HCT116 (cell line): Measurements from ENCODE around the gene EIF2S3B. TPM values are rescaled to one million over a fixed set of nuclear protein-coding genes. Genes with fewer than 3 reads are reported as not detected.

Experiments used
- ATAC-seq: fragments of 200-7000 bp; cut with Tn5 transposase; 2 replicates; pipeline ENCODE4 v1.9.1; 2020; ENCODE audit warnings: mild to moderate bottlenecking, moderate library complexity
- BruUV-seq: library from RNA; stranded (reverse); fragments of 400-500 nt; replicated peaks from 2 replicates; lab custom pipeline; 2021; lab: Mats Ljungman, UMichigan
- CTCF ChIA-PET: fragments of 300-600 bp; sonication (Branson Sonifier 250); formaldehyde crosslinking; loops from one replicate; lab custom pipeline; 2021; ENCODE audit warnings: antibody characterized with exemption; lab: Charles Lee
- POLR2A ChIA-PET: fragments of 300-600, 350-600 bp; sonication (Branson Sonifier 250); formaldehyde crosslinking; loops from one replicate; lab custom pipeline; 2021; ENCODE audit warnings: antibody characterized with exemption; lab: Charles Lee
- RAD21 ChIA-PET, 2 experiments: fragments of 300-600 bp; sonication (Branson Sonifier 250); formaldehyde crosslinking; loops; one replicate each; lab custom pipeline; 2023; ENCODE audit warnings: low total read pairs in 2 of 2; ENCODE audit not compliant: uncharacterized antibody in 2 of 2, unreplicated experiment in 2 of 2, low non-redundant PET in 1 of 2; lab: Charles Lee
- DNase-seq: peaks from one replicate; pipeline ENCODE4 v3.0.0-alpha.2; 2010; ENCODE audit warnings: low read depth, low spot score
- H2AFZ ChIP-seq: fragments of 200-600 bp; shearing (Covaris generic), sonication (generic); 2 replicates; pipeline ENCODE4 v1.6.1; 2017; ENCODE audit warnings: low read depth, mixed run types, mixed read lengths, antibody characterized with exemption, low read length; ENCODE audit not compliant: poor library complexity, severe bottlenecking
- H3K27ac ChIP-seq: 2 replicates; pipeline ENCODE4 v1.5.1; 2012; ENCODE audit warnings: low read depth, low read length
- H3K27me3 ChIP-seq: fragments of 200-600 bp; sonication (generic); 2 replicates; pipeline ENCODE4 v1.6.1; 2016; ENCODE audit warnings: mixed run types, low read length, mixed read lengths; ENCODE audit not compliant: insufficient read depth
- H3K36me3 ChIP-seq, 2 experiments: fragments of 200-500 bp in 1 of 2; fragments of 200-600 bp in 1 of 2; sonication (Bioruptor generic) in 1 of 2; sonication (generic) in 1 of 2; 2 replicates each; pipeline versions ENCODE4 v1.5.1 to v1.6.1; 2014 to 2016; ENCODE audit warnings: low read length in 2 of 2, inconsistent platforms in 1 of 2, mixed read lengths in 1 of 2, mixed run types in 1 of 2; ENCODE audit not compliant: insufficient read depth in 2 of 2, control insufficient read depth in 1 of 2
- H3K4me1 ChIP-seq, 2 experiments: fragments of 200-600 bp in 1 of 2; sonication (generic) in 1 of 2; 2 replicates each; pipeline versions ENCODE4 v1.5.1 to v1.6.1; 2012 to 2017; ENCODE audit warnings: low read length in 2 of 2, inconsistent platforms in 1 of 2, mild to moderate bottlenecking in 1 of 2, mixed read lengths in 1 of 2, mixed run types in 1 of 2, moderate library complexity in 1 of 2; ENCODE audit not compliant: insufficient read depth in 2 of 2, control insufficient read depth in 1 of 2
- H3K4me2 ChIP-seq: fragments of 200-600 bp; sonication (generic); 2 replicates; pipeline ENCODE4 v1.6.1; 2017; ENCODE audit warnings: mixed run types, low read length, mixed read lengths
- H3K4me3 ChIP-seq, 2 experiments: fragments of 200-600 bp in 1 of 2; sonication (generic) in 1 of 2; replicated peaks in 1 of 2; 2 replicates each; pipeline ENCODE4 v1.5.1; 2011 to 2016; ENCODE audit warnings: low read length in 2 of 2, control low read depth in 1 of 2, low read depth in 1 of 2, mild to moderate bottlenecking in 1 of 2, mixed read lengths in 1 of 2, mixed run types in 1 of 2
- H3K79me2 ChIP-seq: fragments of 200-600 bp; sonication (generic); 2 replicates; pipeline ENCODE4 v1.6.1; 2017; ENCODE audit warnings: mild to moderate bottlenecking, mixed run types, low read length, moderate library complexity, mixed read lengths; ENCODE audit not compliant: insufficient read depth
- H3K9ac ChIP-seq: fragments of 200-600 bp; sonication (generic); 2 replicates; pipeline ENCODE4 v1.6.1; 2016; ENCODE audit warnings: low read length, mixed read lengths
- H3K9me2 ChIP-seq: fragments of 200-600 bp; sonication (generic), shearing (Covaris generic); 2 replicates; pipeline ENCODE4 v1.6.1; 2017; ENCODE audit warnings: mixed run types, mild to moderate bottlenecking, moderate library complexity; ENCODE audit not compliant: insufficient read depth
- H3K9me3 ChIP-seq, 2 experiments: fragments of 200-500 bp in 1 of 2; fragments of 200-600 bp in 1 of 2; sonication (Bioruptor generic) in 1 of 2; sonication (generic) in 1 of 2; 2 replicates each; pipeline ENCODE4 v1.6.1; 2014 to 2017; ENCODE audit warnings: low read length in 2 of 2, mixed read lengths in 2 of 2, inconsistent platforms in 1 of 2, low read depth in 1 of 2, mild to moderate bottlenecking in 1 of 2, mixed run types in 1 of 2, moderate library complexity in 1 of 2; ENCODE audit not compliant: control insufficient read depth in 1 of 2, insufficient read depth in 1 of 2
- H4K20me1 ChIP-seq: fragments of 200-600 bp; sonication (generic), shearing (Covaris generic); 2 replicates; pipeline ENCODE4 v1.6.1; 2017; ENCODE audit warnings: mixed run types, mild to moderate bottlenecking, moderate library complexity; ENCODE audit not compliant: insufficient read depth
- CBX3 ChIP-seq: IDR thresholded peaks from 2 replicates; pipeline ENCODE4 v1.6.1; 2012; ENCODE audit warnings: low read depth
- ELF1 ChIP-seq: IDR thresholded peaks from 2 replicates; pipeline ENCODE4 v1.6.1; 2012; ENCODE audit warnings: low read depth, borderline replicate concordance
- EZH2 ChIP-seq: fragments of 200-600 bp; sonication (generic); IDR thresholded peaks from 2 replicates; pipeline ENCODE4 v1.6.1; 2017; ENCODE audit warnings: antibody characterized with exemption, mixed run types
- EZH2phosphoT487 ChIP-seq: fragments of 200-600 bp; IDR thresholded peaks from 2 replicates; pipeline ENCODE4 v1.6.1; 2018; ENCODE audit warnings: antibody characterized with exemption, borderline replicate concordance
- JUND ChIP-seq: IDR thresholded peaks from 2 replicates; pipeline ENCODE4 v1.6.1; 2012
- POLR2A ChIP-seq: IDR thresholded peaks from 2 replicates; pipeline ENCODE4 v1.7.0; 2011; ENCODE audit warnings: borderline replicate concordance; ENCODE audit not compliant: insufficient read depth, insufficient read length; ENCODE audit errors: extremely low read depth
- RAD21 ChIP-seq: IDR thresholded peaks from 2 replicates; pipeline ENCODE4 v1.6.1; 2012; ENCODE audit warnings: low read depth, mild to moderate bottlenecking
- SP1 ChIP-seq: IDR thresholded peaks from 2 replicates; pipeline ENCODE4 v1.6.1; 2012; ENCODE audit warnings: low read depth
- SRF ChIP-seq: IDR thresholded peaks from 2 replicates; pipeline ENCODE4 v1.6.1; 2012; ENCODE audit warnings: low read depth
- ZBTB33 ChIP-seq: IDR thresholded peaks from 2 replicates; pipeline ENCODE4 v1.6.1; 2011; ENCODE audit warnings: mild to moderate bottlenecking, low read length, moderate library complexity; ENCODE audit not compliant: insufficient replicate concordance; ENCODE audit errors: extremely low read depth
- intact Hi-C: fragments of 100-400 bp; cut with micrococcal nuclease; formaldehyde crosslinking; loops from 2 replicates; pipeline ENCODE4 v1.10.0; 2022
- total RNA-seq: library from RNA; stranded (reverse); gene quantifications from one replicate; pipeline ENCODE4 v1.2.1, GENCODE V29; 2021; ENCODE audit not compliant: unreplicated experiment
- TF ChIP-seq, protein P1 (sequence below): IDR thresholded peaks from 2 replicates; pipeline ENCODE4 v1.6.1; 2012
- TF ChIP-seq, protein P2 (sequence below), 3 experiments: fragments of 200-600 bp in 1 of 3; sonication (generic) in 1 of 3; IDR thresholded peaks in 2 of 3; conservative IDR thresholded peaks in 1 of 3; 2 replicates each; pipeline ENCODE4 v1.5.1; 2012 to 2017; ENCODE audit warnings: low read depth in 2 of 3, low read length in 2 of 3, antibody characterized with exemption in 1 of 3, borderline replicate concordance in 1 of 3, control low read depth in 1 of 3, mild to moderate bottlenecking in 1 of 3, mixed read lengths in 1 of 3, mixed run types in 1 of 3, moderate library complexity in 1 of 3; ENCODE audit not compliant: insufficient read depth in 1 of 3

The EIF2S3B gene
- total RNA-seq, 1 experiment from 2014 or later: 1.0 TPM

DNA sequence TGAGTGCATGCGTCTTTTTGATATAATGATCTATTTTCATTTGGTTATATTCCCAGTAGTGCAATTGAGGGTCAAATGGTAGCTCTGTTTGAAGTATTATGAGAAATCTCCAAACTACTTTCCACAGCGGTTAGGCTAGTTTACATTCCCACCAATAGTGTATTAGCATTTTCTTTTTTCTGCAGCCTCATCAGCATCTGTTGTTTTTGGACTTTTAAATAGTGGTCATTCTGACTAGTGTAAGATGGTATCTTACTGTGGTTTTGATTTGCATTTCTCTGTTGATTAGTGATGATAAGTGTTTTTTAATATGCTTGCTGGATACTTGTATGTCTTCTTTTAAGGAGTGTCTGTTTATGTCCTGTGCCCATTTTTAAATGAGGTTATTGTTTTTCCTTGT is 48.8 kb upstream of the EIF2S3B start:
- CTCF ChIA-PET: no interaction called here
- RAD21 ChIA-PET: no interaction called here
- no peak overlapping the region for H3K4me3 ChIP-seq
- no TSS peak for BruUV-seq
- intact Hi-C loops: loop anchor here (10.0 kb wide), 1 partner anchor 52 kb away; the partner anchor contains the start of gene KLRC4
- H3K79me2 ChIP-seq: no peaks in the 10 kb centered on the region
- H3K36me3 ChIP-seq: no peaks in the 10 kb centered on the region
- POLR2A ChIA-PET: no interaction called here
- no peaks in the 10 kb centered on the region for H3K4me1 ChIP-seq
- TF ChIP-seq EZH2 (no peak), RAD21 (no peak), SP1 (no peak), EZH2phosphoT487 (no peak), ZBTB33 (no peak), CBX3 (no peak), JUND (no peak), POLR2A (no peak), ELF1 (no peak), SRF (no peak)
- TF ChIP-seq, protein P1, sequence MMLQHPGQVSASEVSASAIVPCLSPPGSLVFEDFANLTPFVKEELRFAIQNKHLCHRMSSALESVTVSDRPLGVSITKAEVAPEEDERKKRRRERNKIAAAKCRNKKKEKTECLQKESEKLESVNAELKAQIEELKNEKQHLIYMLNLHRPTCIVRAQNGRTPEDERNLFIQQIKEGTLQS: no peak
- TF ChIP-seq, protein P2, sequence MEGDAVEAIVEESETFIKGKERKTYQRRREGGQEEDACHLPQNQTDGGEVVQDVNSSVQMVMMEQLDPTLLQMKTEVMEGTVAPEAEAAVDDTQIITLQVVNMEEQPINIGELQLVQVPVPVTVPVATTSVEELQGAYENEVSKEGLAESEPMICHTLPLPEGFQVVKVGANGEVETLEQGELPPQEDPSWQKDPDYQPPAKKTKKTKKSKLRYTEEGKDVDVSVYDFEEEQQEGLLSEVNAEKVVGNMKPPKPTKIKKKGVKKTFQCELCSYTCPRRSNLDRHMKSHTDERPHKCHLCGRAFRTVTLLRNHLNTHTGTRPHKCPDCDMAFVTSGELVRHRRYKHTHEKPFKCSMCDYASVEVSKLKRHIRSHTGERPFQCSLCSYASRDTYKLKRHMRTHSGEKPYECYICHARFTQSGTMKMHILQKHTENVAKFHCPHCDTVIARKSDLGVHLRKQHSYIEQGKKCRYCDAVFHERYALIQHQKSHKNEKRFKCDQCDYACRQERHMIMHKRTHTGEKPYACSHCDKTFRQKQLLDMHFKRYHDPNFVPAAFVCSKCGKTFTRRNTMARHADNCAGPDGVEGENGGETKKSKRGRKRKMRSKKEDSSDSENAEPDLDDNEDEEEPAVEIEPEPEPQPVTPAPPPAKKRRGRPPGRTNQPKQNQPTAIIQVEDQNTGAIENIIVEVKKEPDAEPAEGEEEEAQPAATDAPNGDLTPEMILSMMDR (IDR thresholded peaks at IDR 0.05 in 2 of 3, conservative IDR thresholded peaks at IDR 0.05 in 1 of 3; ENCODE audit: borderline replicate concordance in 1 of 3, insufficient read depth in 1 of 3, low read depth in 2 of 3, low read length in 2 of 3): no peak
- no peak for ATAC-seq
- no peak for DNase-seq
- H3K9ac ChIP-seq: no peak overlapping the region
- H3K27me3 ChIP-seq: no peaks in the 10 kb centered on the region
- 0 out of 4 replicates have a peak, but pooled peaks cover 4 to 6% of the 10 kb centered on the region in 2 experiments for H3K9me3 ChIP-seq
- H3K9me2 ChIP-seq: no peaks in the 10 kb centered on the region
- no peaks in the 10 kb centered on the region for H4K20me1 ChIP-seq
- H2AFZ ChIP-seq: no peak overlapping the region
- no peak overlapping the region for H3K4me2 ChIP-seq
- no peak overlapping the region for H3K27ac ChIP-seq
